GM21423 (cell line): ENCODE results near the gene HELZ.

Experiments used
- ATAC-seq: cut with Tn5 transposase; IDR thresholded peaks from one replicate; pipeline ENCODE4 v1.9.1; 2021; ENCODE audit warnings: mild to moderate bottlenecking, moderate library complexity; ENCODE audit not compliant: unreplicated experiment

Gene HELZ

GRCh38 chr17:67038861-67039365 is 206.1 kb downstream of the HELZ start:
- ATAC-seq: no peak

- peak; percentile 70 for ATAC-seq
These were observed 209.6 kb downstream of the HELZ start for GRCh38 chr17:67035131-67036083.

DNA sequence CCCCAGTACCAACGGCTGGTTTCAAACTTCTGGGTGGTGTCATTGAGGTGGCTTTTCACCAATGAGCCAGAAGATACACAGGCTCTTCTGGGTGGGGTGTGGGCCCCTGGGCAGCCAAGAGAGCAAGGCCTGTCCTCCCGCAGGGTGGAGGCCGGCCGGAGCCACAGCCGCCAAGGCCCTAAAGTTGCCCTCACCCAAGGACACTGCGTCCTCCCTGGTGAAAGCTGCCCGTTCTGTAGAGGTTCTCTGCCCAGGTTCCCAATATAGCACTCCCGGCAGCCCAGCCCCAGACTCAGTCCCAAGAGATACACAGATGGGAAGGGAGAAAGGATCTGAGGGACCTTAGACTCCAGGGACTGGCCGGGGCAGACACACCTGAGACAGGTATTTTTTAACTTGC is 211.4 kb downstream of the HELZ start:
- ATAC-seq: no peak

DNA sequence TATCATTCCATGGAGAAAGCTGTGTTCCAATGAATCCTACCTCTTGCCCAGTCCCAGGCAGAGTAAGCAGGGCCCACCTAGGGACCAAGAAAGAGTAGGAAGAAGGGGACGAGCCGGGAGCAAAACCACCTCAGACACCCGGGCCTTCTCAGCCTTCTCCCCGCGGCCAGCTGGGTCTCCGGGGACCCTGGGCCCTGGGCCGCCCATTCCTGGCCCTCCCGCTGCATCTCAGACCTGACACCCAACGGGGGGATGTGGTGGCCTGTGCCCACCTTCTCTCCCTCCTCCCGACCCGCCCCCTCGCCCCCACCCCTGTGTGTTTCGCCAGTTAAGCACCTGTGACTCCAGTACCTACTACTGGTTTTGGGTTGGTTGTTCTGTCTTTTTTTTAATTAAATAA is 212.0 kb downstream of the HELZ start:
- ATAC-seq: no peak

DNA sequence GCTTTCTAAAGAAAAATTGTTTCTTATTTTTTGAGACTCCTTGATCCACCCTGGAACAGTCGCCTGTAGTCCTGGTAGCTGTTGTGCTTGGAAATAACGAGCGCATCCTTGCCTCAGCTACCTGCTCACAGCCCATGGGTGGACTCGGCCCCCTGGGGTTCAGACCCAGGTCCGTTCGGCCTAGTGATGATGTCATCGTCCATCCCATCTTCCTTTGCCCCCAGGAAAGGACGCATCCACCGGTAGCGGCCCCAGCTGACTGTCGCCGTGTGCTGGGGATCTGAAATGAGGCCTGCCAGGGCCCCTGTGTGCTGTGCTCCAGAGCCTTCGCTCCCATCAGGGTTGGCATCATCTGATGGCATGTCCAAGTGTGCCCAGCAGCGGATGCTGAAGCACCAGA is 212.6 kb downstream of the HELZ start:
- ATAC-seq: no peak

DNA sequence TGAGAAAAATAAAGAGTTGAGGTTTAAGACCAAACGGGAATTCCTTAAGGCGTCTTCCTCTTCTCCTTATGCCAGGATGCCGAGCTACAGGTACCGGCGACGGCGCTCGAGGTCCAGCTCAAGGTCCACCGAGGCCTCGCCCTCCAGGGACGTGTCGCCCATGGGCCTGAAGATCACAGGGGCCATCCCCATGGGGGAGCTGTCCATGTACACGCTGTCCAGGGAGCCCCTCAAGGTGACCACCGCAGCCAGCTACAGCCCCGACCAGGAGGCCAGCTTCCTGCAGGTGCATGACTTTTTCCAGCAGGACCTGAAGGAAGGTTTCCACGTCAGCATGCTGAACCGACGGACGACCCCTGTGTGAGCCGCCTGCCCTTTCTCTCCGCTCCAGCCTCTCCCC is 214.4 kb downstream of the HELZ start:
- ATAC-seq: no peak

- no peak for ATAC-seq
These were observed 217.9 kb downstream of the HELZ start for GRCh38 chr17:67027031-67027628.

- no peak for ATAC-seq
These were observed 218.7 kb downstream of the HELZ start for GRCh38 chr17:67026341-67026740.

DNA sequence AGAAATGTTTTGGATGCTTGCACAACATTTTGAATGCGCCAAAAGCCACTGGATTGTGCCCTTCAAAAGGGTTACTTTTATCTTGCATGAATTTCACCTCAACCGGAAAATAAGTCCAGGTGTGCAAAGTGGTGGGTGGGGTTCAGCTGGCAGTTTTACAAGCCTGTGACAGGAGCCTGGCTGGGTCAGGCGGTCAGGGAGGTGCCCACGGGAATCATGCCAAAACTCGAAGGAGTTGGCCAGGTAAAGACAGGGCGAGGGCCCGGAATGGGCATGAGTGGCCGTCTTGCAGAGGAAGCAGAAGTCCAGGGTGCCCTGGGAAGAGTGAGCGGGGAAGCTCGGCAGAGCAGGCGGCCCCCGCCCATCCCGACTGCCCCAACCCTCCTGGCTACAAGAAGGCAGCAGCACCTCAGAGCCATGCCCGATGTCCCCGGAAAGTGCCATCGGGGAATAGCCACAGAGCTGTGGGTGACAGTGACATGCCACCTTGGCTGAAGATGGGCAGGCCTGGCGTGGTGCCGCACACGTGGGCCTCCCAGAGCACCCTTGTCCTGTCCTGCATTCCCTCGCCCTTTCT is 219.7 kb downstream of the HELZ start:
- ATAC-seq: no peak

GRCh38 chr17:67024736-67025135 is 220.3 kb downstream of the HELZ start:
- ATAC-seq: no peak

DNA sequence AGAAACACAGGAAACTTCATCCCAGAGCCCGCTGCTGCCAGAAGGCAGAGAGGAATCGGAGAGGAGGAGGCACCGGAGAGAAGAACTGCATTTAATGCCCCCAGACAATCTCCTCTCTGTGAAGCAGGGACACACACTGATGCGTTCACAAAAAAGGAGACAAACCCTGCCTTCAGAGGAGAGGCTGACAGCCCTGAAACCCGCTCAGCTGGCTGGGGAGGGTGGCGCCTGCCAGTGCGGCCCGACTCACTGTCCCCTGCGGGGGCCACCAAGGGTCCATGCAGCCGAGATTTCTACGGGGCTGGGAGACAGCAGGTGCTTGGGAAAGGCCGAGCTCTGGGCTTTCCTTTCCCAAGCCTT is 222.6 kb downstream of the HELZ start:
- ATAC-seq: no peak

GRCh38 chr17:67021743-67022450 is 223.1 kb downstream of the HELZ start:
- no peak for ATAC-seq

GRCh38 chr17:67021196-67021595 is 223.8 kb downstream of the HELZ start:
- ATAC-seq: no peak
